Subcutaneous adipose tissue (tissue), 4 donors: Measurements from ENCODE around the gene OR5A1. TPM values are rescaled to one million over a fixed set of nuclear protein-coding genes. Genes with fewer than 3 reads are reported as not detected.

ENCODE experiments used
- CTCF ChIP-seq: fragments of 450-650 bp; IDR thresholded peaks from one replicate; pipeline ENCODE4 v1.5.1; 2016; ENCODE audit warnings: low read depth, mild to moderate bottlenecking, control low read depth, antibody characterized with exemption, moderate library complexity
- total RNA-seq, 4 donors: library from RNA; depleted of rRNA; stranded (reverse); fragments of >200 nt; gene quantifications; one replicate each; pipeline ENCODE4 v1.1.0, GENCODE V29; 2016

Gene OR5A1
- total RNA-seq, 4 donors from 2014 or later = not detected

GRCh38 chr11:59475176-59475575, 38.9 kb downstream of the OR5A1 start:
- no peak for TF ChIP-seq CTCF

DNA sequence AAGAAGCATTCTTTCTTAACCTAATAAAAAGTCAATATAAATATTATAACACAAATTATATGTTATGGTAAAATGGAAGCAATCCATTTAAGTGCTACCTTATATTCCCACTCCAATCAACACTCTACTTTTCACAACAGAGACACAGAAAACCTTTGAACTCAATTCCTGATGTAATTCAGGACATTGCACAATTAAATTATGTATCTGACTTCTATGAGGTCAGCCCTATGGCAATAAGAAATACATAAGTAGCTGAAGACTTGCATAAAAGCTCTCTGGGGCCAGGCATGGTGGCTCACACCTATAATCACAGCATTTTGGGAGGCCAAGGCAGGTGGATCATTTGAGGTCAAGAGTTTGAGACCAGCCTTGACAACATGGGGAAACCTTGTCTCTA, 43.6 kb downstream of the OR5A1 start:
- TF ChIP-seq CTCF = no peak

DNA sequence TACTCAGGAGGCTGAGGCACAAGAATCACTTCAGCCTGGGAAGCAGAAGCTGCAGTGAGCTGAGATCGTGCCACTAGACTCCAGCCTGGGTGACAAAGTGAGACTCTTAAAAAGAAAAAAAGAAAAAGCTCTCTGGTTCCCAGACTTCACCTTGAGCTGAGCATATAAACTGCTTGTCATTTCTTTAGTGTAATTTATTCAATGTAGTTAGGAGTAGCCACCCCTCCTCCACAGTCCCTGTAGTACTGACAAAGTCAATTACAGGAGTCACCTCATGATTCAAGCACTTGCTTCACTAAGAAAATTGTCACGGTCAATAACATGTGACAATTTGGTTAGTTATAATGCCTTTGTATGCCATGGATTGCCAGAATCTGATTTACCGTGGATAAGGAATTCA, 44.1 kb downstream of the OR5A1 start:
- no peak for TF ChIP-seq CTCF

Other genes with a start within 250 kb of the OR5A1 start
- 10 to 100 TPM; 28.3 to 80.5 (median 52.4) TPM for gene MPEG1, start 223.5 kb upstream of the OR5A1 start, total RNA-seq
- under 1 TPM in 1 of 4 donors, not detected in 3; under 0.01 TPM for gene OR5AN1, start 77.6 kb upstream of the OR5A1 start, total RNA-seq
- not detected for gene OR5A2, start 10.1 kb upstream of the OR5A1 start, total RNA-seq
- not detected for gene OR4D6, start 20.5 kb downstream of the OR5A1 start, total RNA-seq
- not detected for gene OR4D10, start 36.8 kb downstream of the OR5A1 start, total RNA-seq
- not detected for gene OR4D11, start 67.1 kb downstream of the OR5A1 start, total RNA-seq
- gene OR4D9, start 75.1 kb downstream of the OR5A1 start, total RNA-seq = not detected
- gene OSBP, start 179.3 kb downstream of the OR5A1 start, total RNA-seq = 10 to 100 TPM; 43.5 to 54.1 (median 48.1) TPM
- 10 to 100 TPM; 12.6 to 23.8 (median 15.2) TPM for gene PATL1, start 232.6 kb downstream of the OR5A1 start, total RNA-seq